Measurements from ENCODE around the gene GPR18. TPM values are rescaled to one million over a fixed set of nuclear protein-coding genes. Genes with fewer than 3 reads are reported as not detected.
A peak's percentile ranks its signal among the peaks of the same experiment; 100 is the strongest.

The GPR18 gene
- total RNA-seq, 1 experiment from 2014 or later: not detected

- no peak overlapping the region for H4K91ac ChIP-seq (ENCODE audit: insufficient read length, low read depth, low read length)
- no peak overlapping the region for H4K8ac ChIP-seq (replicated peaks; ENCODE audit: insufficient read length, low read depth, low read length)
- no peak overlapping the region for H3K27ac ChIP-seq (ENCODE audit: insufficient read length, low read depth, low read length)
- H3K79me2 ChIP-seq (ENCODE audit: insufficient read depth, low read length): no peaks in the 10 kb centered on the region
- WGBS (ENCODE audit: extremely low coverage, insufficient read length, low lambda C conversion rate): no CpG with 5 or more reads among the region's 4 CpGs
- Mint-ChIP-seq H3K36me3 (ENCODE audit: insufficient read depth in 1 of 3, low read depth in 3 of 3) (peaks cover 6 to 11% (median 10%) of the 10 kb centered on the region in 3 experiments; a peak in 4 of 7 replicates), H3K9me3 (peaks cover 2 to 3% of the 10 kb centered on the region in 2 experiments; a peak in 2 of 5 replicates), H3K27me3 (ENCODE audit: low read depth) (no peaks in the 10 kb centered on the region), H3K27ac (peak overlapping the region in 1 of 3 experiments; percentile 34; a peak in 1 of 7 replicates), H3K4me3 (no peak overlapping the region), H3K4me1 (peaks cover 30 to 37% of the 10 kb centered on the region in 2 experiments)
- H2BK20ac ChIP-seq (ENCODE audit: low read depth, low read length, poor library complexity, severe bottlenecking): no peak overlapping the region
- no peak overlapping the region for H2AK5ac ChIP-seq (ENCODE audit: insufficient read length, low read length)
- H4K20me1 ChIP-seq (ENCODE audit: control insufficient read depth, insufficient read depth, insufficient read length): no peaks in the 10 kb centered on the region
- no peaks in the 10 kb centered on the region for H3K27me3 ChIP-seq (ENCODE audit: insufficient read depth, low read length)
- no peak overlapping the region for H3T11ph ChIP-seq (ENCODE audit: low read length)
- H3K9ac ChIP-seq (ENCODE audit: extremely low read depth, insufficient read length, low read length): no peak overlapping the region
- TF ChIP-seq, protein P1, sequence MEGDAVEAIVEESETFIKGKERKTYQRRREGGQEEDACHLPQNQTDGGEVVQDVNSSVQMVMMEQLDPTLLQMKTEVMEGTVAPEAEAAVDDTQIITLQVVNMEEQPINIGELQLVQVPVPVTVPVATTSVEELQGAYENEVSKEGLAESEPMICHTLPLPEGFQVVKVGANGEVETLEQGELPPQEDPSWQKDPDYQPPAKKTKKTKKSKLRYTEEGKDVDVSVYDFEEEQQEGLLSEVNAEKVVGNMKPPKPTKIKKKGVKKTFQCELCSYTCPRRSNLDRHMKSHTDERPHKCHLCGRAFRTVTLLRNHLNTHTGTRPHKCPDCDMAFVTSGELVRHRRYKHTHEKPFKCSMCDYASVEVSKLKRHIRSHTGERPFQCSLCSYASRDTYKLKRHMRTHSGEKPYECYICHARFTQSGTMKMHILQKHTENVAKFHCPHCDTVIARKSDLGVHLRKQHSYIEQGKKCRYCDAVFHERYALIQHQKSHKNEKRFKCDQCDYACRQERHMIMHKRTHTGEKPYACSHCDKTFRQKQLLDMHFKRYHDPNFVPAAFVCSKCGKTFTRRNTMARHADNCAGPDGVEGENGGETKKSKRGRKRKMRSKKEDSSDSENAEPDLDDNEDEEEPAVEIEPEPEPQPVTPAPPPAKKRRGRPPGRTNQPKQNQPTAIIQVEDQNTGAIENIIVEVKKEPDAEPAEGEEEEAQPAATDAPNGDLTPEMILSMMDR (conservative IDR thresholded peaks at IDR 0.05): no peak
- H2BK12ac ChIP-seq (ENCODE audit: insufficient read length, low read depth, low read length): no peak overlapping the region
- no peak overlapping the region for H2AFZ ChIP-seq (ENCODE audit: low read length)
- H3K9me3 ChIP-seq (ENCODE audit: control insufficient read depth, low read depth, low read length): no peaks in the 10 kb centered on the region
- H2BK5ac ChIP-seq (ENCODE audit: insufficient read length, low read length): no peak overlapping the region
- no peaks in the 10 kb centered on the region; the same call in 1 of the 2 replicates for H3K4me1 ChIP-seq (ENCODE audit: insufficient read depth, low read length)
- no peak overlapping the region for H3K4me2 ChIP-seq (ENCODE audit: insufficient read depth, insufficient read length, low read length)
- H2BK120ac ChIP-seq (ENCODE audit: low read depth, low read length, poor library complexity, severe bottlenecking): no peak overlapping the region
- H4K5ac ChIP-seq (ENCODE audit: insufficient read length, low read depth, low read length): no peak overlapping the region
- H3K18ac ChIP-seq (ENCODE audit: insufficient read length, low read depth, low read length): no peak overlapping the region
- H3K14ac ChIP-seq (ENCODE audit: insufficient read depth, low read length): no peak overlapping the region
- no peak overlapping the region for H3K4ac ChIP-seq (ENCODE audit: low read depth, low read length)
- H3K23ac ChIP-seq (ENCODE audit: insufficient read length, low read depth, low read length): no peak overlapping the region
- no peak overlapping the region for H3K56ac ChIP-seq (ENCODE audit: insufficient read length, low read depth, low read length)
- H2BK15ac ChIP-seq (ENCODE audit: low read depth, low read length): no peak overlapping the region
- no peak for DNase-seq
- H3K79me1 ChIP-seq (ENCODE audit: insufficient read depth, low read depth, low read length, poor library complexity, severe bottlenecking): peaks cover 10% of the 10 kb centered on the region
- no peaks in the 10 kb centered on the region for H3K23me2 ChIP-seq (ENCODE audit: insufficient read length, low read depth, low read length, poor library complexity, severe bottlenecking)
These were observed 19.4 kb upstream of the GPR18 start for GRCh38 chr13:99277629-99278028.

All from H9 (cell line).